GM19324 (cell line): Measurements from ENCODE around the gene SLC2A5.

Source experiments
- ATAC-seq: cut with Tn5 transposase; IDR thresholded peaks from one replicate; pipeline ENCODE4 v1.9.1; 2021; ENCODE audit warnings: mild to moderate bottlenecking, moderate library complexity; ENCODE audit not compliant: unreplicated experiment, low FRiP score

SLC2A5 gene

DNA sequence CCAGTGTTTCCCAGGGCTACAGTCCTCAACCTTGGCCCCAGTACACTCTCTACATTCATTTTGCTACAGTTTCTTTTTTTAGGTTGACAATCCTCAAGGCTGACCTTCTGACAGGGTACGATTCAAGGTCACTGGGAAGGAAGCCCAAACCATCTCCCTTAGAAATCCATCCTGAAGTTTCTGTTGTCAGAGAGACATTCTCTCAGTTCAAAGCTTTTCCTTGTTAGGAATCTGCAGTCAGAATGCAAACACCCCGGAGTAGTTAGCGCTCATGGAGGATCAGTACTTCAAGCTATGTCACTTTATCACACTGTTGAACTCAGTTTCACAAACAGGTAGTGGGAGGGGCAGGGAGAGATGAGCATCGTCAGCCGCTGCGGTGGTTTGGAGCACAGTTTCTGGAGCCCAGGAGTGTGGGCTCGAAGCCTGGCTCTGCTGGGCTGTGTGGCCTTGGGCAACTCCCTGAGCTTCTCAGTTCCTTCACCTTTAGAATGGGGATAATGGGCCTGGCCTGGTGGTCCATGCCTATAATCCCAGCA, 4.2 kb downstream of the SLC2A5 start:
- no peak for ATAC-seq

GRCh38 chr1:9062846-9063245, 6.6 kb downstream of the SLC2A5 start:
- no peak for ATAC-seq

- ATAC-seq, result no peak
Measured at GRCh38 chr1:9062021-9062471, 7.4 kb downstream of the SLC2A5 start.

DNA sequence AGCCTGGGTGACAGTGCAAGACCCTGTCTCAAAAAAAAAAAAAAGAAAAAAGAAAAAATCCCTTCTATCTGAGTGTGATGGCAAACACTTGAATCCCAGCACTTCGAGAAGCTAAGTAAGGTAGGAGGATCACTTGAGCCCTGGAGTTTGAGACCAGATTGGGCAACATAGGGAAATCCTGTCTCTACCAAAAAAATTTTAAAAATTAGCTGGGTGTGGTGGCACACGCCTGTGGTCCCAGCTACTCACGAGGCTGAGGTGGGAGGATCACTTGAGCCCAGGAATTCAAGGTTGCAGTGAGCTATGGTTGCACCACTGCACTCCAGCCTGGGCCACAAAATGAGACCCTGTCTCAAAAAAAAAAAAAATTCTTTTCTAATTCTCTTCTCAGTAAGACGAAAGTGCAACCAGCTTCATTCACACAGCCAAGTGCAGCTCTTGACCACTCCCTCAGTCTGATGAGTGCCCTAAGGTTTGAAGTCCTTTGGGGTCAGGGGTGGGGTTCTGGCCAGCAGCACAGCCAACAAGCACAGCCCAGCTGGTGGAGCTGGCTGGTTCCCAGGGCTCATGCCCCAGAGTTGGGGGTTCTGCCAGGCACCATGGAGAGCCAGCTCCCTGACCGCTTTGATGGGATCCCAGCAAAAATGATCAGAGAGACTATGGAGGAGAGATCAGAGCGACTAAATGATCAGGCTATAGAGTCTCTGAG, 8.0 kb downstream of the SLC2A5 start:
- no peak for ATAC-seq

DNA sequence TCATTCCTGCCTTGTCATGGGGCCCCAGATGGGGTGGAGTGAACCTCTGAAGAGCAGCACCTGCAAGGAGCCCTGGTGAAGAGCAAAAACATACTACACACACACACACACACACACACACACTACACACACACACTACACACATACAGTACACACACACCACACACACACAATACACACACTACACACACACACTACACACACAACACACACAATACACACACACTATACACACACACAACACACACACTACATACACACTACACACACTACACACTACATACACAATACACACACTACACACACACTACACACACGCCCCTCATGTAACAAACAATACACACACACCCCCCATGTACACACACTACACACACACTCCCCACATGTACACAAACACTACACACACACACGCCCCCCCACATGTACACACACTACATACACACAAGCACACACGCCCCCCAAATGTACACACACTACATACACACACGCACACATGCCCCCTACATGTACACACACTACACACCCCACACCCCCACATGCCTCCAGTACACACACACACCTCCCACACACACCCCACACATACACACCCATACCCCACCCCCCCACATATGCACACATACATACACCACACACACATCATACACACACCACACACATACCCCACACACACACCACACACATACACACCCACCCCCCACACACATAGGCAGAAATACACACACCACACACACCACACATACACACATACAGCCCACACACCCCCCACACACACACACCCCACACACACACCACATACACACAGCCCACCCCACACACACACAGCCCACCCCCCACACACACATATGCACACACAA, 9.3 kb downstream of the SLC2A5 start:
- ATAC-seq, result no peak

- no peak for ATAC-seq
Measured at GRCh38 chr1:9058465-9058864, 11.0 kb downstream of the SLC2A5 start.

DNA sequence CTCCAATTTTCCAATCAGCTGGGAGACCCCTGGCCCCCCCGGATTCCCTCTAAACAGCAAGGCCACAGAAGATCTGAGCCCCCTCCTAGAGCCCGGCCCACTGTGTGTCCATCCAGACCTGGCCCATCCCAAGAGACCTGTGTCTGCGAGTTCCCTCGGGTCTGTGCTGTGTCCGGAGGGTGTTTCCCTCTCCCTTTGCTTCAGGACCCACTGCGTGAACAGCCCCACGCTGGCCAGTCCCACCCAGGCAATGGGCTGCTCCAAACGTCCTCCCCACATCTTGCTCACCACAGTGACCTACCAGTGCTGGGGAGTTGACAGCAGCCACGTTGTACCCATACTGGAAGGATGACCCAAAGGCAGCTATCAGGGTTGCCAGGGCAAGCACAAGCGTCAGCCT, 11.6 kb downstream of the SLC2A5 start:
- no peak for ATAC-seq

GRCh38 chr1:9052272-9053049, 17.0 kb downstream of the SLC2A5 start:
- no peak for ATAC-seq

- no peak for ATAC-seq
Measured at GRCh38 chr1:9051379-9051778, 18.1 kb downstream of the SLC2A5 start.

GRCh38 chr1:9050803-9051202, 18.6 kb downstream of the SLC2A5 start:
- no peak for ATAC-seq

GRCh38 chr1:9048551-9048950, 20.9 kb downstream of the SLC2A5 start:
- no peak for ATAC-seq

GRCh38 chr1:9047019-9047418, 22.4 kb downstream of the SLC2A5 start:
- no peak for ATAC-seq

- no peak for ATAC-seq
Measured at GRCh38 chr1:9045861-9046510, 23.4 kb downstream of the SLC2A5 start.

DNA sequence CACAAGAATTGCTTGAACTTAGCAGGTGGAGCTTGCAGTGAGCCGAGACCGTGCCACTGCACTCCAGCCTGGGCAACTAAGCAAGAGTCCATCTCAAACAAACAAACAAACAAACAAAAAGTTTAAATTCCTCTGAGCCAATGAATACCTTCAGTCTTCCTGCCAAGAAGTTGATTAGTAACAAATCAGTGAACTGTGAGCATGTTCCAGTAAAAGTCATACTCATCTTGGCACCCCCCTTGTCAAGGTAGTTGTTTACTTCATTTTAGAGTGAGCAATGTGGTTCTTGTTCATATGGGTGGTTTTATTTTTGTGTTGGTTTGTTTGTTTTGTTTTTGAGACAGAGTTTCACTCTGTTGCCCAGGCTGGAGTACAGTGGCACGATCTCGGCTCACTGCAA, 25.2 kb downstream of the SLC2A5 start:
- no peak for ATAC-seq

GRCh38 chr1:9042272-9042671, 27.2 kb downstream of the SLC2A5 start:
- ATAC-seq, result no peak

- no peak for ATAC-seq
Measured at GRCh38 chr1:9041116-9041779, 28.2 kb downstream of the SLC2A5 start.

DNA sequence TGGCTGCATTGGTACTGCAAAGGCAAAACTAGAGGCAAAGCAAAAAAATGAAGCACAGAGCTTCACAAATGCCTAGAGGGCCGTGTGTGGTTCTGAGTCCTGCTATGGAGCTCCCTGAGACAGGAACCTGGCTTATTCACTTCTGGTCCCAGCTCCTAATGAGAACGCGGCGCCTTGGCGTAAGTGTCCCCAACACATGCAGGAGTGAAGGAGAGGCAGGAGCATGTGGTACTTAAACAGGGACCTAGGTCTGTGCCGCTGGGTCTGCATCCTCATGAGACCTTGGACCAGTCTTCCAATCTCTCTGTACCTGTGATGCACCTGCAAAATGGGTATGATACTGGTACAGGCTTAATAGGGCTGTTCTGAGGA, 28.8 kb downstream of the SLC2A5 start:
- no peak for ATAC-seq

DNA sequence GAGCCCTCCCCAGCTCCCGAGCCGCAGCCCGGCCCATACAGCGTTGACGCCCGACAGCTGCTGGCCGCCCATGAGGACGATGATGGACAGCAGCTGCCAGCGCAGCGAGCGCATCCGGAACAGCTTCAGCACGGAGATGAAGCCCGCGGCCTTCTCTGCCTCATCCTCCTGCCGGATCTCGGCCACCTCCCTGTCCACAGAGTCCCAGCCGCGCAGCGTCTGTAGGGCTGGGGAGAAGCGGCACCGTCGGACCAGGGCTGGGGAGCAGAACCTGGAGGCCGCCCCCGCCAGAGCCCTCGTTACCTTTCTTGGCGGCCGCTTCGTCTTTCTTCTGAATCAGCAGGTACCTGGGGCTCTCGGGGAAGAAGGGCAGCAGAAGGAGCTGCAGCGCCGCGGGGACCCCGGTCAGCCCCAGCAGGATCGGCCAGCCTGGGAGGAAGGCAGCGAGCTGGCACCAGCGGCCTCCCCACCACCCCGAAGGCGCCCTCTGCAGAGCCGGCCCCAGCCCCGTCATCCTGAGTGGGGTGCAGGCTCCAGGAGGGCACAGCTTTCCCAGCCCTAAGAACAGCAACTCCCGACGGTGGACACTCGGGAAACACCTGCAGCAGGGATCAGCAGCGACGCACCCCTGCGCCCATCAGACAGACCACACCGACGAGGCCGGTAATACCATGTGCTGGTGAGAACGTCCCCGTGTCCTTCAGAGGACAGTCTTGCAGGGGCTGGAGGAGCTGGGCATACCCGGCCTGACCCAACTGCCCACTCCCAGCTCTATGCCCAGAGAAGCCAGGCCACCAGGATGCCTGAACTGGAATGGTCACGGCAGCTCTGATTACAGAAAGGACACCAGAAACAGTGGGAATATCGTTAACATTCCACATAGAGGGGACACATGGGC, 29.4 kb downstream of the SLC2A5 start:
- no peak for ATAC-seq
